Mammary epithelial cell (primary cell): Measurements from ENCODE around the gene GTF2H4.

Source experiments
- EZH2 ChIP-seq: IDR thresholded peaks from 2 replicates; pipeline ENCODE4 v1.6.1; 2012; ENCODE audit warnings: low read length, inconsistent platforms, borderline replicate concordance
- TF ChIP-seq, protein P1 (sequence below), 2 donors: IDR thresholded peaks in 1 of 2; conservative IDR thresholded peaks in 1 of 2; 2 replicates each; pipeline ENCODE4 v1.5.1; 2011 to 2012; ENCODE audit warnings: inconsistent platforms in 2 of 2, low read length in 2 of 2, mild to moderate bottlenecking in 2 of 2, control low read depth in 1 of 2, low read depth in 1 of 2; ENCODE audit not compliant: insufficient read depth in 1 of 2; ENCODE audit errors: extremely low read depth in 1 of 2

DNA sequence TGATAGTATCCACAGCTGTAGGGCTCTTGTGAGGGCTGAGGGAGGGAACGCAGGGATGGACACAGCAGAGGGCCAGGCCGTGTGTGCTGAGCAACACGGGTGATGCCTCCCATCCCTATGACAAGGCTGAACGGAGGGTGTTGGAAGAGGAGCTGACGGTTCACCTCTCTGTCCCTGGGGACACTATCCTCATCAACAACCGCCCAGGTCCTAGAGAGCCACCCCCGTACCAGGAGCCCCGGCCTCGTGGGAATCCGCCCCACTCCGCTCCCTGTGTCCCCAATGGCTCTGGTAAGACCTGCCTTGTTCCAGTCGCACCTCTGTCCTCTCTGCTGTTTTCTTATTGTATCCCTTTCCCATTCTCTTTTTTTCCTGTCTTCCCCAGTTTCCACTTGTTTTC, 13.6 kb upstream of the GTF2H4 start:
- TF ChIP-seq, protein P1, sequence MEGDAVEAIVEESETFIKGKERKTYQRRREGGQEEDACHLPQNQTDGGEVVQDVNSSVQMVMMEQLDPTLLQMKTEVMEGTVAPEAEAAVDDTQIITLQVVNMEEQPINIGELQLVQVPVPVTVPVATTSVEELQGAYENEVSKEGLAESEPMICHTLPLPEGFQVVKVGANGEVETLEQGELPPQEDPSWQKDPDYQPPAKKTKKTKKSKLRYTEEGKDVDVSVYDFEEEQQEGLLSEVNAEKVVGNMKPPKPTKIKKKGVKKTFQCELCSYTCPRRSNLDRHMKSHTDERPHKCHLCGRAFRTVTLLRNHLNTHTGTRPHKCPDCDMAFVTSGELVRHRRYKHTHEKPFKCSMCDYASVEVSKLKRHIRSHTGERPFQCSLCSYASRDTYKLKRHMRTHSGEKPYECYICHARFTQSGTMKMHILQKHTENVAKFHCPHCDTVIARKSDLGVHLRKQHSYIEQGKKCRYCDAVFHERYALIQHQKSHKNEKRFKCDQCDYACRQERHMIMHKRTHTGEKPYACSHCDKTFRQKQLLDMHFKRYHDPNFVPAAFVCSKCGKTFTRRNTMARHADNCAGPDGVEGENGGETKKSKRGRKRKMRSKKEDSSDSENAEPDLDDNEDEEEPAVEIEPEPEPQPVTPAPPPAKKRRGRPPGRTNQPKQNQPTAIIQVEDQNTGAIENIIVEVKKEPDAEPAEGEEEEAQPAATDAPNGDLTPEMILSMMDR (conservative IDR thresholded peaks at IDR 0.05 in 1 of 2, IDR thresholded peaks at IDR 0.05 in 1 of 2; ENCODE audit: extremely low read depth in 1 of 2, insufficient read depth in 1 of 2, low read depth in 1 of 2, low read length in 2 of 2), result no peak
- TF ChIP-seq EZH2, result no peak
